HG03066 (cell line): ENCODE data around the gene BRD7.

Experiments used
- ATAC-seq: cut with Tn5 transposase; IDR thresholded peaks from one replicate; pipeline ENCODE4 v1.9.1; 2021; ENCODE audit warnings: low read depth; ENCODE audit not compliant: unreplicated experiment

BRD7 gene

GRCh38 chr16:50293041-50293783 is 75.6 kb downstream of the BRD7 start:
- no peak for ATAC-seq

GRCh38 chr16:50292566-50292948 is 76.2 kb downstream of the BRD7 start:
- ATAC-seq, result no peak

GRCh38 chr16:50291719-50292565 is 76.8 kb downstream of the BRD7 start:
- no peak for ATAC-seq

GRCh38 chr16:50290856-50291255 is 77.9 kb downstream of the BRD7 start:
- no peak for ATAC-seq

GRCh38 chr16:50289950-50290764 is 78.6 kb downstream of the BRD7 start:
- no peak for ATAC-seq

- ATAC-seq, result no peak
These were observed 79.9 kb downstream of the BRD7 start for GRCh38 chr16:50288920-50289319.

- no peak for ATAC-seq
These were observed 80.8 kb downstream of the BRD7 start for GRCh38 chr16:50288026-50288425.

- no peak for ATAC-seq
These were observed 82.1 kb downstream of the BRD7 start for GRCh38 chr16:50286681-50287080.

GRCh38 chr16:50285406-50286003 is 83.3 kb downstream of the BRD7 start:
- no peak for ATAC-seq

GRCh38 chr16:50284131-50284911 is 84.5 kb downstream of the BRD7 start:
- ATAC-seq, result no peak

GRCh38 chr16:50282955-50283631 is 85.7 kb downstream of the BRD7 start:
- ATAC-seq, result no peak

- ATAC-seq, result peak; percentile 87
These were observed 86.7 kb downstream of the BRD7 start for GRCh38 chr16:50282010-50282538.

- no peak for ATAC-seq
These were observed 87.3 kb downstream of the BRD7 start for GRCh38 chr16:50281391-50282009.

- no peak for ATAC-seq
These were observed 87.9 kb downstream of the BRD7 start for GRCh38 chr16:50280932-50281331.

GRCh38 chr16:50279504-50279865 is 89.3 kb downstream of the BRD7 start:
- ATAC-seq, result no peak

GRCh38 chr16:50278251-50278650 is 90.5 kb downstream of the BRD7 start:
- ATAC-seq, result no peak

GRCh38 chr16:50276801-50277555 is 91.8 kb downstream of the BRD7 start:
- no peak for ATAC-seq

- no peak for ATAC-seq
These were observed 92.5 kb downstream of the BRD7 start for GRCh38 chr16:50276326-50276640.
